ENCODE results near the gene FOXK2.
"Not testable (repeated sequence)": the region's sequence is repeated elsewhere in the genome, so short reads cannot be mapped to it uniquely, and the experiment has no call there.

FOXK2 gene

DNA sequence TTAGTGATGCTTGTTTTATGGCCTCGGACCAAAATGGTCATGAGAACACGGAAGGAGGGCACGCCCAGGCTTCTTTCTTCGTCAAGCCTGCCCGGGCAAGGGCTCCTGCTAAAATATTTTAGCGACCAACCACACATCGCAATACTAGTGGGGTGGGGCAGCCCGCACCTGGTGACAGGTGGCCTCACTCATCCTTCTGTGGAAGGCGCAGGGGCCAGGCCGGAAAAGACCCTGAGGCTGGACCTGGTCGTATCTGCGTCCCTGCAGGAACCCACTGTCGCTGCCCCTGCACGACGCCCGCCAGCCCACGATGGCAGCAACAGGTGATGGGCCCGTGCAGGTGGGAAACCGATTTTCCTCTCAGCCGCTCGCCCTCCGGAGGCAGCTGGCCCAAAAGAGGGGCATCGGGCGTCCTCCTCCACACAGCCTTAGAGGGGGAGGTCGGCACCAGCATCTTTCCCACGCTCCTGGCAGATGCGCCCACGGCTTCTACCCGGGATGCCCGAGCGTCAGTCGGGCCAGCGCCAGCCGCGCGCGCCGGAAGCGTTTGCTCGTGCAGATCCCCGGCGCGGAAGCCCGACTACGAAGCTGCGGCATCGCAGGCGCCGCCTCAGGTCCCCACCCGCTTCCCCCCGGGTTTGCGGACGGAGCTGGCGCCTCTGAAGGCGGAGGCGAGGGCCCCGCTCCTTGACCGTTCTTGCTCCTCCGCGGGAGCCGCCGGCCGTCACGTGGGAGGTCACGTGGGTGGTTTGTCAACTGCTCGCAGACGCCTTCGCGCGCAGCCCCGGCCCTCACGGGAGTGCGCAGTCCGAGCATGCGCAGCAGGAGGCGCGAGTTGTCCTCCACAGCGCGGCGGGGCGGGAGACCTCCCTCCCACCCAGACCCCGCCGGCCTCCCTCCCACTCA, 22.8 kb upstream of the FOXK2 start:
- DNase-seq = peak; percentile 88 to 98

DNA sequence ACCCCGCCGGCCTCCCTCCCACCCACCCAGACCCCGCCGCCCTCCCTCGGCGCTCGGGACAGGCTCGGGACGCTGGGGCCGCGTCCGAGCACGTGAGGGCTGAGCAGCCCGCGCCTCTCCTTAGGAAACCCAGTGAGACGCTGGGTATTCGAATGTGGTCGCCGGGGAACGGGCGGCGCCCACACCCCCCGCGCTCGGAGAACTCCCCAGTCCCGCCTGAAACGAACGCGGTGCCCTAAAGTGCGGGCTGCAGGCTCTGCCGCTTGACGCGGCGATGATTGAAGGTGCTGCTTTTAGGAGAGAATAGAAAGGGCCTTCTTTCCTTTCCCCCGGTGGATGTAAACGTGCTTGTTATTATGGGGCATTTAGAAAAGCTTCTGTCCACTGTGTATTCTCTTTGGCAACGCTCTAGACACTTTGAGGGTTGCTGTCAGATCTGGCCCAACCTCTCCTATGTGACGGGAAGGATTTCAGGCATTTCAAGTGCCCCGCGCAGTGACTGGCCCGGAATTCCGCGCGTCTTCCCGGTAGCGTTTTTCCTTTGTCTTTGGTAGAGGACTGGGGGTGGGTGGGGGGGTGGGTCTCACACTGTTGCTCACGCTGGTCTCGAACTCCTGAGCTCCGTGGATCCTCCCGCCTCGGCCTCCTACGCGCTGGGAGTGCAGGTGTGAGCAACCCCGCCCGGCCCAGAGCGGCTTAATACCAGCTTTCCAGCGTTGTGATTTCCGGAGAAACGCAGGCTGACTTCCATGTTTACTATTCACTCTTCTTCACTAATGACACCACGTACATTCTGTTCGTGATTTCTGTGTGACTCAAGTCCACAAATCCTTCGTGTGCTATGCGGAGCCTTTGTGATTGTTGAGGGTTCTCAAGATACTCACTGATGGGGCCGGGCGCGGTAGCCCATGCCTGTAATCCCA, 21.8 kb upstream of the FOXK2 start:
- DNase-seq = peak in 1 of 2 experiments; percentile 69

DNA sequence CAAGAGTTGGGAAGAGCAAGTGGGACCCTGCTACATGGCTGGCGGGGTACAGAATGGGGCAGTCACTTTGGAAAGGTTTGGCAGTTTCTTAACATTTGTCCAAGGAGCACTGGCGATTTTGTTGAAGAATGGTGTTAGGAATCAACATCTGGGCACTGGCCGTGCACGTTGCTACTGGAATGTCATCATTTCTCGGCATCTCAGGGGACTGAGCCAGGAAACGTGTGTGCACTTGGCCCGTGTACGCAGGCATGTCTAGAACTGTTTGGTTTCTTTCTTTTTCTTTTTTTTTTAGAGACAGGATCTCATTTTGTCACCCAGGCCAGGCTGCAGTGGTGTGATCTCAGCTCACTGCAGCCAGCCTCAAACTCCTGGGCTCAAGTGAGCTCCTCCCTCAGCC, 17.3 kb upstream of the FOXK2 start:
- DNase-seq = no peak

DNA sequence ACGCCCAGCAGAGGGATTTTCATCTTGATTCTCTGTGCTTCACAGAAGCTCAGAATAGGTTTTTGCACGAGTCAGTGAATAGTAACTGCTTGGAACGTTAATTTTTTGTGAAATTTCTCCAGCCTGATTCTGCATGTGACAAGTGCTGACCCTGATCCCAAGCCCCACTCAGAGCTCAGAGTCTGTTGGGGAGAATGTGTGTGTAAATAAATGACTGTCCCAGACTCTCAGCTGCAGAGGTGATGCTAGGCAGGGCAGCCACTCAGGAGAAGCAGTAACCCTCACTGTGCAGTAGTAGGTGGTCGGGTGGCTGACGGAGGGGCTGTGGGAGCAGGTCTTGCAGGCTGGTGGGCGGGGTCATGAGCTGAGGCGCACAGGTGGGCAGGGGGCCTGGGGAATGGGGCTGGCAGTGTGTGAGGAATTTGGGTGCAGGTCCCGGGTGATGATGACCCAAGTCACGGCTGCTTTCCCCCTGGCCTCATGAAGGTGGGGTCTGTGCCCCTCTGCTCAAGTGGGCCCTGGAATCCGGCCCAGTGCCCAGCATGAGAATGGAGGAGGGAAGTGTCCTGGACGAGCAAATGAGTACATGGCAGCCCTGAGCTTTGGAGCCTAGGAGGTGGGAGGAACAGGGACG, 16.3 kb upstream of the FOXK2 start:
- DNase-seq = no peak

DNA sequence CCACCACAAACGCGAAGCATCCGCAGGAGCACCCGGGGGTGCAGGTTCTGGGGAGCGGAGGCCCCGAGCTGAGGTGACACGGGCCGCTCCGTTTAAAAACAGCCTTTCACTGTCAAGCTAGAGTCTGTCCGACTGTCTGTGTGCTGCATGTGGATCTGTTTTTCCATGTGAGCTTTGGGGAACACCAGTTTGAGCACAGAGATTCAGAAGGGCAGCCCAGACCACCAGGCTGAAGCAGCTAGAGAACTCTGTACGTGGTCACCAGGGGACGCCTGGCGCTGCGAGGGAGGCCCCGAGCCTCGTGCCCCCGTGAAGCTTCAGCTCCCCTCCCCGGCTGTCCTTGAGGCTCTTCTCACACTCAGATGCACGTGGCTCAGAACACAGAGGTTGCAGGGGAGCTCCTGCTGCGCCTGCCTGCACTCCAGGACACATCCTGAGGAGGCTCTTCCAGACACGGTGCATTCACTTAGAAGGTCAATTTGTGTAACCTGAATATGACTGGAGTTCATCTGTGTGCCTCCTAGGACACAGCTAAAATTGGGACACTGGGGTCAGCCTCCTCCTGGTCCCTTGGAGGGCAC, 15.7 kb upstream of the FOXK2 start:
- DNase-seq = no peak

DNA sequence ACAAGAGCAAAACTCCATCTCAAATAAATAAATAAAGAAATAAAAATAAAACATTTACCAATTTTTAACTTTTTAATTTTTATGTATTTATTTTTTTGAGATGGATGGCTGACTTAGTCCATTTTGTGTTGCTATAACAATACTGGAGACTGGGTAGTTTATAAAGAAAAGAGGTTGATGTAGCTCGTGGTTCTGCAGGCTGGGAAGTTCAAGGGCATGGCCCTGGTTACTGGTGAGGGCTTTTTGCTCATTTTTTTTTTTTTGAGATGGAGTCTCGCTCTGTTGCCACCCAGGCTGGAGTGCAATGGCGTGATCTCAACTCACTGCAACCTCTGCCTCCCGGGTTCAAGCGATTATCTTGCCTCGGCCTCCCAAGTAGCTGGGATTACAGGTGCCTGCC, 14.2 kb upstream of the FOXK2 start:
- no peak for DNase-seq

DNA sequence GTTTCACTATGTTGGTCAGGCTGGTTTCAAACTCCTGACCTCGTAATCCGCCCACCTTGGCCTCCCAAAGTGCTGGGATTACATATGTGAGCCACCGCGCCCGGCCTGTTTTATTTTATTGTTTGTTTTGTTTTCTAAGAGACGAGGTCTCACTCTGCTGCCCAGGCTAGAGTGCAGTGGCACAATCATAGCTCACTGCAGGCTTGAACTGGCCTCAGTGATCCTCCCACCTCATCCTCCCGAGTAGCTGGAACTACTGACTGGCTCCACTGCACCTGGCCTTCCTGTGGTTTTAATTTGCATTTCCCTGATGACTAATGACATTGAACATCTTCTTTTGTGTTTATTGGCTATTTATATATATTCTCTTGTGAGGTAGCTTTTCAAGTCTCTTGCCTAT, 13.1 kb upstream of the FOXK2 start:
- DNase-seq = not testable (repeated sequence)

DNA sequence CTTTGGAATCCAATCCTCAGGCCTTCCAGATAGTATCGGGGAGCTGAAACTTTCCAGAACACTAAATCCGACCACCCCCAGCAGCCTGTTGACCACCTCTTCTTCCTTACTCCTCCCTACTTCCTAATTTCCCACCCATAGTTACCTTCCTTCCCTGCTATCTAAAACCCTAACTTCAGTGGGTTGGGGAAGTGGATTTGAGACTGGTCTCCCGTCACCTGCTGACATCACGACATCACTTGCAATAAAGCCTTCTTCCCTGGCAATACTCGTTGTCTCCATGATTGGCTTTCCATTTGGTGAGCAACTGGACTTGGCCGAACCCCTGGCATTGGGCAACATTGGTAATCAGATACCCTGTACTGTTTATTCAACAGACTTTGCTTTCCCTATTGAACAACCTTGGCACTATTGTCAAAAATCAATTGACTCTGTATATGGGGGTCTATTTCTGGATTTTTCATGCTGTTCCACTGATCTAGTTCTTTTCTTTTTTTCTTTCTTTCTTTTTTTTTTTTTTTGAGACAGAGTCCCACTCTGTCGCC, 11.8 kb upstream of the FOXK2 start:
- no peak for DNase-seq

DNA sequence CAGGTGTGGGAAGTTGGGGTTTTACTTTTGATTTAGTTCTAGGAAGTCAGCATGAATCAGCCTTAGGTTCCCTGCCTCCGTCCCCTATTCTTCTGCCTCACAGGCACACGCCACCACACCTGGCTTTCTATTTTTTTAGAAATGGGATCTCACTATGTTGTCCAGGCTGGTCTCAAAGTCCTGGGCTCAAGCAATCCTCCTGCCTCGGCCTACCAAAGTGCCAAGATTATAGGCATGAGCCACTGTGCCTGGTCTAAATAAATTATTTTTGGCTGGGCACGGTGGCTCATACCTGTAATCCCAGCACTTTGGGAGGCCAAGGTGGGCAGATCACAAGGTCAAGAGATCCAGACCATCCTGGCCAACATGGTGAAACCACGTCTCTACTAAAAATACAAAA, 7.9 kb upstream of the FOXK2 start:
- DNase-seq = not testable (repeated sequence)

DNA sequence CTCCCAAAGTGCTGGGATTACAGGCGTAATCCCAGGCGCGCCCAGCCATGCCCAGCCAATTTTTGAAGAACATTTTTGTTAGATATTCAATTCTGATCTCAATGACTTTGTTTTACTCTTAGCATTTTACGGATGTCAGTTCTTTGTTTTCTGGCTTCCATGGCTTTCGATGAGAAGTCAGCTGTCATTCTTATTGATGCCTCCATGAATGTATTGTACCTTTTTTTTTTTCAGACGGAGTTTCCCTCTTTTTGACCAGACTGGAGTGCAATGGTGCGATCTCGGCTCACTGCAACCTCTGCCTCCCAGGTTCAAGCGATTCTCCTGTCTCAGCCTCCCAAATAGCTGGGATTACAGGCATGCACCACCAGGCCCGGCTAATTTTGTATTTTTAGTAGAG, 5.7 kb upstream of the FOXK2 start:
- not testable (repeated sequence) for DNase-seq

DNA sequence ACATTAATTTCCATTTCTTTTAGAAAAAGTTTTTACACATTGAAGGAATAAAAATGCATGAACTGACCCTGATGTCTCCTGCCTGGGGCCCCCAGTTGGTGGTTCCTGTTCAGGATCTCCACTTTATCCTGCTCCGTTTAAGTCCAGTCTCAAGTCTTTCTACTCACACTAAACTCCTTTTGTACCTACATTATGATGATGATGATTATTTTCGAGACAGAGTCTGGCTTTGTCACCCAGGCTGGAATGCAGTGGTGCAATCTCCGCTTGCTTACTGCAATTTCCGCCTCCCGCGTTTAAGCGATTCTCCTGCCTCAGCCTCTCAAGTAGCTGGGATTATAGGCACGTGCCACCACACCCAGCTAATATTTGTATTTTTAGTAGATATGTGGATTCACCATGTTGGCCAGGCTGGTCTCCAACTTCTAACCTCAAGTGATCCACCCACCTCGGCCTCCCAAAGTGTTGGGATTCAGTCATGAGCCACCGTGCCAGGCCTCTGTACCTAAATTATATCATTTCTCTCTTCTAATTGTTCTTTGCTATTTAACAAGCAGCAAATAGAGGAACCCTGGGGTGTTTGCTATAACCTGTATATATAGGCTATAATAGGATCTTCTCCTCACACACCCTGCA, 2.2 kb upstream of the FOXK2 start:
- no peak for DNase-seq

DNA sequence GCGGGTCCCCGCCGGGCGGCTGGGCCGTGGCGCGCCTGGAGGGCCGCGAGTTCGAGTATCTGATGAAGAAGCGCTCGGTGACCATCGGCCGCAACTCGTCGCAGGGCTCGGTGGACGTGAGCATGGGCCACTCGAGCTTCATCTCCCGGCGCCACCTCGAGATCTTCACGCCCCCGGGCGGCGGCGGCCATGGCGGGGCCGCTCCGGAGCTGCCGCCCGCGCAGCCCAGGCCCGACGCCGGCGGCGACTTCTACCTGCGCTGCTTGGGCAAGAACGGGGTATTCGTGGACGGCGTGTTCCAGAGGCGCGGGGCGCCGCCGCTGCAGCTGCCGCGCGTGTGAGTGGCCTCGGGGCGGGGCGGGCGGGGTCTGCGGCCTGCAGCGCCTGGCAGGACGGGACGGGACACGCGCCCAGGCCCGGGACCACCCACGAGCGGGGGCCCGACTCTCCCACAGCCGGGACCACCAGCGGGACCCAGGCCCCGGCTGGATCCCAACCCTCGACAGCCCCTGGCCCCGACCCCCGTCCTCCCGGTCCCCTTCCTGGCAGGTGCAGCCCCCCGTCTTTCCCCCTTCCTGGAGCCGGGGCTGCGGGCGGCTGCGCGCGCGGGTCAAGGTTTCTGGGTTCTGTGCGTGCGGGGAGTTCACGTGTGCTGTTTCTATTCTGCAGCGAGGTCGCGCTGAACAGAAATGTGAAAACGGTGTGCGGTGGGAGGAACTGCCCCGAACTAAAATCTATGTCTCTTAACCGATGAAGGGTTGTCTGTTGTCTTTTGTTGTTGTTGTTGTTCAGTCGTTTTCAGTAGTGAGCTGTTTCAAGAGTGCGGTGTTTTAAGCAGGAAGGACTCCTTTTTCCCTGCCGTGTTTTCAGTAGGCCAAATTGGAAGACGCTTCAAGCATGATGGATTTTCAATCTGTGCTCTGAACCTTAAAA, 705 bp downstream of the FOXK2 start:
- no peak for DNase-seq

DNA sequence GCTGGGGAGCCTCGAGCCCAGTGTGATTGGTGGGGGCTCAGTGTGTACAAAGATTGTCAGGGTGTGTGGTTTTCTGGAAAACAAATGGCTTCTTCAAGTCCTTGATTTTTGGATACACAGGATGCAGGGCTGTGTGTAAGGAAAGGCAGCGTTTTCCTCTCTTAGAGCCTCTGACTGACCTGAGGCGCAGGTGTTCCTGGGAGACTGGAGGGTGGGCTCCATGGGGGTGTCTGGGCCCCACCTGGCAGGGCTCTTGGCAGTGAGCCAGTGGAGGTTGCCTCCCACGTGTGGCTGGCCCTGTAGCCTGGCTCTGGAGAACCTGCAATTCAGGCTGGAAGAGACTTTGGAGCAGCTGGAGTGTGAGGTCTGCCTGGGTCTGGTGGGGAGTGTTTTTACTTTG, 5.0 kb downstream of the FOXK2 start:
- no peak for DNase-seq

DNA sequence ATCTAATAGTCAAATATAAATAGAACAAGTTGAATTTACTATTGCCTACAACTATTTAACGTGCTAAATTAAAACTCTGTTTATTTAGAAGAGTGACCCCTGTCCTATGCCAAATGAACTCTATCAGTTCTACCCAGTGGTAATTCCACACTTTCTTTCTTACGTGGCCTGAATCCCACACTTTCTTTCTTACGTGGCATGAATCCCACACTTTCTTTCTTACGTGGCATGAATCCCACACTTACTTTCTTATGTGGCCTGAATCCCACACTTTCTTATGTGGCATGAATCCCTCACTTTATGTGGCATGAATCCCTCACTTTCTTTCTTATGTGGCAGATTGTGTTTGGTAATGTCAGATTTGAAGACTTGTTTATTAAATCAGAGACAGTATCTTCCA, 6.2 kb downstream of the FOXK2 start:
- no peak for DNase-seq

DNA sequence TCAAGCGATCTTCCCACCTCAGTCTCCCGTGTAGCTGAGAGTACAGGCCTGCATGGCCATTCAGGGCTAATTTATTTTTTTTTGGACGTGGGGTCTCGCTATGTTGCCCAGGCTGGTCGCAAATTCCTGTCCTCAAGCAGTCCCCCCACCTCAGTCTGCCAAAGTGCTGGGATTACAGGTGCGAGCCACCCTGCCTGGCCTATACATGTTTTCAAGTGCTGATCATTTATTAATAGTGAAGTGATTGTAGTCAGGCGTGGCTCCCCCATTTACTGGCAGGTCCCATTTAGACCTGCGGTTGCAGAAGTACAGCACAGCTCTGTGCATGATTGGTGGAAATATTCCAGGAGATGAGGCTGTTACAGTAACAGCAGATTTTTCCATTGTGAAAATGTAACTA, 8.4 kb downstream of the FOXK2 start:
- no peak for DNase-seq

DNA sequence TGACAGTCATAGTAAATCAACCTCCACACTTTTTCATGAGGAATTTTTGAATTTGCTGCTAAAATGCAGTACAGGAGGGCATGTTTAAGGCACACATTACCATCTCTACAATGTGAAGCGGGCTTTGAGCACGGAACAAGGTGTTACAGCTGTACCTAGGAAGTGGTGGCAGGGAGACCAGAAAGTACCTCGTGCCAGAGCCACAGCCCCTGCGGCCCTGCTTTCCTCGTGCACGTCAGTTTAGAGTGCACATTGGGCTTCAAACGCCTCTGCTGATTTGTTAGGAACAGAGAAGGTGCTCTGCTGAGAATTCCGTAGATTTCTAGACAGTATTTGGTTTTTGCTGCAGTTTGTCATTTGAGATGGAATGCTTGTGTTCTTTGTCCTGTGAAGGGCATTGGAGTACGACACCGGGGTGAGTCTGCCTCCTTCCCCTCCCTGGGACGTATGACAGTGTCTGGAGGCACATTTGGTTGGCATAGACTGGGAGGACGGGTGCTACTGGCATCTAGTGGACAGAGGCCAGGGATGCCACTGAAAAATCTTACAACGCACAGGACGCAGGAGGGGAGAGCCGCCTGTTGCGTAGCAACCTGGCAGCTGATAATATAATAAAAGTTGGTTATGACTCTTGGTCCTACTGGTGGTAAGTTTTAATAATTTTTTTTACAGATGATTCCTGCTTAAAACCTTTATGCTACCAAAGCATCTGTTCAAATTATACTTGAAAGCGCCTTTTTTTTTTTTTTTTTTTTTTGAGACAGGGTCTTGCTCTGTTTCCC, 9.1 kb downstream of the FOXK2 start:
- DNase-seq = peak in 1 of 2 experiments; percentile 20

DNA sequence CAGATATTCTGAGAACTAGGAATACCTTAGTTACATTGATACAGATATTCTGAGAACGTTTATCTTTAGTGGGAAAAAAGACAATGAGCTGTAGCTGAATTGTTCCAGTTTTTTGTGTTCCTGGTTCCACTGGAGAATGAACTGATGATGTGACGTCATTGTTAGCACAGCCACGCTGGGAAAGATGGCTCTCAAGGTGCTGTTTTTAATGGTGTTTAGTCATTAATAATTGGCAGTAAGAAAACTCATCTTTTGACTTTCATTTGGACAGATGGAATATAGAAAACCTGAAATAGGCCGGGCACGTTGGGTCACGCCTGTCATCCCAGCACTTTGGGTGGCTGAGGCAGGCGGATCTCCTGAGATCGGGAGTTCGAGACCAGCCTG, 10.4 kb downstream of the FOXK2 start:
- no peak for DNase-seq

DNA sequence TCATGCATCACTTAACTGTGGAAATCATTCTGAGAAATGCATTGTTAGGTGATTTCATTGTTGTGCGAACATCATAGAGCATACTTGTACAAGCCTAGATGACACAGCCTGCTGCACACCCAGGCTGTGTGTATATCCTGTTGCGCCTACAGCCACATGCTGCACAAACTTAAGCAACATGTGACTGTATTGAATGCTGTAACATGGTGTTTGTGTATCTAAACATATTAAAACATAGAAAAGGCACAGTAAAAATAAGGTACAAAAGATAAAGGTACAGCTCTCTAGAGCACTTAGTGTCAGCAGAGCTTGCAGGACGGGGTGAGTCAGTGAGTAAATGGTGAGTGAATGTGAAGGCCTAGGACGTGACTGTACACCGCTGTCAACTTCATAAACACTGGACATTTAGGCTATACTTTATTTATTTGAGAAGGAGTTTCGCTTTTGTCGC, 11.9 kb downstream of the FOXK2 start:
- no peak for DNase-seq

DNA sequence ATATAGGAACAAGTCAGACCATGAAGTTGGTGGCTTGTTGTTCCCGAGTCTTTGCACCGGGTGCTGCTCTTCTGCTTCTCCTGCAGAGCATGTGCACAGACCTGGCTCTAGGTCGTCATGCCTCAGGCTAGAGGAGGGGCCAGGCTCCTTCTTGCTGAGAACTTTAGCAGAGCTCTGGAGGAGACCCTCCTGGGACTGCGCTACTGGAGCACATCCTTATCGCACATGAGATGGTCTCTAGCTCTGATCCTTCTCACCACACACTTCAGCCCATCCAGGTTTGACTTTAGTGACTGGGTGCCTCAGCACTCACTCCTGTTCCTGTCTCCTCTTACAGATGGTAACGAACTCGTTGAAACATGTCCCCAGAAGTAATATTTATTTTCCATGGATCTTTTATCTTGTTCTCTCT, 14.9 kb downstream of the FOXK2 start:
- no peak for DNase-seq

Measured in NCI-H446 (cell line).